Activated CD8-positive, alpha-beta T cell treated with anti-CD3 and anti-CD28 coated beads for 36 hours (primary cell): ENCODE measurements around the gene WNT11. TPM values are rescaled to one million over a fixed set of nuclear protein-coding genes. Genes with fewer than 3 reads are reported as not detected.

Experiments
- ATAC-seq: fragments of 200-7000 bp; cut with Tn5 transposase; one replicate; pipeline ENCODE4 v1.10.0; 2021; ENCODE audit warnings: mild to moderate bottlenecking, moderate library complexity
- CTCF ChIA-PET: fragments of 350-600 bp; sonication (Branson Sonifier 250); formaldehyde crosslinking; loops from one replicate; lab custom pipeline; 2021; ENCODE audit warnings: antibody characterized with exemption; lab: Charles Lee
- POLR2A ChIA-PET: fragments of 350-600 bp; sonication (Branson Sonifier 250); formaldehyde crosslinking; loops from one replicate; lab custom pipeline; 2021; ENCODE audit warnings: antibody characterized with exemption; lab: Charles Lee
- DNase-seq: peaks from one replicate; pipeline ENCODE4 v3.0.0-alpha.2; 2020
- H3K27ac Mint-ChIP-seq: one replicate; pipeline ENCODE4 v1.8.0; 2021; ENCODE audit warnings: mild to moderate bottlenecking, mixed read lengths
- H3K27me3 Mint-ChIP-seq: one replicate; pipeline ENCODE4 v1.8.0; 2021; ENCODE audit warnings: mixed read lengths
- H3K36me3 Mint-ChIP-seq: one replicate; pipeline ENCODE4 v1.8.0; 2021; ENCODE audit warnings: low read depth, mixed read lengths
- H3K4me1 Mint-ChIP-seq: one replicate; pipeline ENCODE4 v1.8.0; 2021; ENCODE audit warnings: low read depth, mixed read lengths
- H3K4me3 Mint-ChIP-seq: one replicate; pipeline ENCODE4 v1.8.0; 2021; ENCODE audit warnings: mild to moderate bottlenecking, moderate library complexity, mixed read lengths
- H3K9me3 Mint-ChIP-seq: one replicate; pipeline ENCODE4 v1.8.0; 2021; ENCODE audit warnings: mixed read lengths
- intact Hi-C: fragments of 100-400 bp; cut with micrococcal nuclease; formaldehyde crosslinking; loops from one replicate; pipeline ENCODE4 v1.10.0; 2022
- total RNA-seq, 2 experiments: library from RNA; stranded (reverse); gene quantifications; one replicate each; pipeline ENCODE4 v1.2.3, GENCODE V29; 2021
- TF ChIP-seq, protein P1 (sequence below): fragments of 200-600 bp; IDR thresholded peaks from one replicate; pipeline ENCODE4 v1.8.0; 2022; ENCODE audit warnings: antibody characterized with exemption, mild to moderate bottlenecking

WNT11 gene
- total RNA-seq, 2 experiments from 2014 or later: 0.32 to 0.43 TPM

- no peak for DNase-seq
- no peaks in the 10 kb centered on the region for H3K4me1 Mint-ChIP-seq
- no peak overlapping the region for H3K27ac Mint-ChIP-seq
- H3K9me3 Mint-ChIP-seq: no peaks in the 10 kb centered on the region
- no peak overlapping the region for H3K4me3 Mint-ChIP-seq
- H3K27me3 Mint-ChIP-seq: no peaks in the 10 kb centered on the region
- H3K36me3 Mint-ChIP-seq: no peaks in the 10 kb centered on the region
- ChIA-PET POLR2A (interaction anchor here (0.6 to 1.5 kb wide), 2 partner anchors 15 to 416 kb away, joined by 4 read pairs; no protein-coding TSS in a partner anchor), CTCF (interaction anchor here (1.9 kb wide), 1 partner anchor 17 kb away, joined by 15 read pairs; no protein-coding TSS in a partner anchor)
- intact Hi-C loops: no loop called here
- TF ChIP-seq, protein P1, sequence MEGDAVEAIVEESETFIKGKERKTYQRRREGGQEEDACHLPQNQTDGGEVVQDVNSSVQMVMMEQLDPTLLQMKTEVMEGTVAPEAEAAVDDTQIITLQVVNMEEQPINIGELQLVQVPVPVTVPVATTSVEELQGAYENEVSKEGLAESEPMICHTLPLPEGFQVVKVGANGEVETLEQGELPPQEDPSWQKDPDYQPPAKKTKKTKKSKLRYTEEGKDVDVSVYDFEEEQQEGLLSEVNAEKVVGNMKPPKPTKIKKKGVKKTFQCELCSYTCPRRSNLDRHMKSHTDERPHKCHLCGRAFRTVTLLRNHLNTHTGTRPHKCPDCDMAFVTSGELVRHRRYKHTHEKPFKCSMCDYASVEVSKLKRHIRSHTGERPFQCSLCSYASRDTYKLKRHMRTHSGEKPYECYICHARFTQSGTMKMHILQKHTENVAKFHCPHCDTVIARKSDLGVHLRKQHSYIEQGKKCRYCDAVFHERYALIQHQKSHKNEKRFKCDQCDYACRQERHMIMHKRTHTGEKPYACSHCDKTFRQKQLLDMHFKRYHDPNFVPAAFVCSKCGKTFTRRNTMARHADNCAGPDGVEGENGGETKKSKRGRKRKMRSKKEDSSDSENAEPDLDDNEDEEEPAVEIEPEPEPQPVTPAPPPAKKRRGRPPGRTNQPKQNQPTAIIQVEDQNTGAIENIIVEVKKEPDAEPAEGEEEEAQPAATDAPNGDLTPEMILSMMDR: no peak
- no peak for ATAC-seq
Measured at GRCh38 chr11:76225122-76225611, 18.9 kb upstream of the WNT11 start.

DNA sequence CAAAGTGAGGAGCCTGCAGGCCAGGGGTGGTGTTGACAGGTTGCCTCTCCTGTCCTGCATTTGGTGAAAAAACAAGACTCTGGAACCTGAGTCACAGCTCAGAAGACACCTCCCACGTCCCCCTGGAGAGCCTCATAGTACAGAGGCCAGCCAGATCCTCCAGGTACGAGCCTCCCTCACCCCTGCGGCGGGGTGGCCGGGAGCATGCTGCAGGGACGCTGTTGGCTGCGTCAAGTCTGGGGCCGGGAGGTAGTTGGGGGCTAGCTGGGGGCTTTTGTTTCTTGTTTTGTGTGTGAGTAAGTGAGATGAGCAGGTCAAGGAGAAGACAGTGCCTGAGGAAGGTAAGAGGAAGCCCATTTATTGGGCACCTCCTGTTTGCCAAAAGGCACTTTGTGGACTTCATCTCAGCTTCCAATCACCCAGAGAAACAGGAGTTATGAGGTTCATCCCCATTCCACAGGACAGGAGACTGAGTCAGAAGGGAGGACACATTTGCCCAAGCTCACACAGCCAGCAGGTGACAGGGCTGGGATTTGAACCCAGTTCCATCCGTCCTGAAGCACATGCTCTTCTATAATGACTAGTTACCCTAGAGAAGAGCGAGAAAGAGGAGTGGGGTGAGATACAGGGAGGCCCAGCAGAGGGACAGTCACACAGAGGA lies 18.3 kb upstream of the WNT11 start:
- ChIA-PET CTCF (interaction anchor here (1.7 to 1.9 kb wide), 2 partner anchors 16 to 94 kb away, joined by 5 to 15 read pairs; no protein-coding TSS in a partner anchor), POLR2A (interaction anchor here (0.6 to 1.5 kb wide), 3 partner anchors 10 to 417 kb away, joined by 4 read pairs; no protein-coding TSS in a partner anchor)
- Mint-ChIP-seq H3K4me1 (no peaks in the 10 kb centered on the region), H3K27ac (no peak overlapping the region), H3K4me3 (no peak overlapping the region), H3K36me3 (no peaks in the 10 kb centered on the region), H3K9me3 (no peaks in the 10 kb centered on the region), H3K27me3 (no peaks in the 10 kb centered on the region)
- TF ChIP-seq, protein P1: no peak
- ATAC-seq: no peak
- DNase-seq: no peak
- intact Hi-C loops: no loop called here

DNA sequence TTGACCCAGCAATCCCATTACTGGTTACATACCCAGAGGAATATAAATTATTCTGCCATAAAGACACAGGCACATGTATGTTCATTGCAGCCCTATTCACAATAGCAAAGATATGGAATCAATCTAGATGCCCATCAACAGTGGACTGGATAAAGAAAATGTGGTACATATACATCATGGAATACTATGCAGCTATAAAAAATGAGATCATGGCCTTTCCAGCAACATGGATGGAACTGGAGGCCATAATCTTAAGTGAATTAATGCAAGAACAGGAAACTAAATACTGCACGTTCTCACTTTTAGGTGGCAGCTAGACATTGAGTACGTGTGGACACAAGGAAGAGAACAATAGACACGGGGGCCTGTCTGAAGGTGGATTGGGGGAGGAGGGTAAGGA lies 15.1 kb upstream of the WNT11 start:
- no peak overlapping the region for H3K27ac Mint-ChIP-seq
- no peak for DNase-seq
- no peaks in the 10 kb centered on the region for H3K27me3 Mint-ChIP-seq
- ATAC-seq: no peak
- intact Hi-C loops: no loop called here
- H3K4me1 Mint-ChIP-seq: no peaks in the 10 kb centered on the region
- TF ChIP-seq, protein P1: no peak
- no peaks in the 10 kb centered on the region for H3K36me3 Mint-ChIP-seq
- no peak overlapping the region for H3K4me3 Mint-ChIP-seq
- H3K9me3 Mint-ChIP-seq: no peaks in the 10 kb centered on the region
- ChIA-PET POLR2A (no interaction called here), CTCF (interaction anchor here (7.0 kb wide), 1 partner anchor 13 kb away, joined by 54 read pairs; no protein-coding TSS in a partner anchor)

DNA sequence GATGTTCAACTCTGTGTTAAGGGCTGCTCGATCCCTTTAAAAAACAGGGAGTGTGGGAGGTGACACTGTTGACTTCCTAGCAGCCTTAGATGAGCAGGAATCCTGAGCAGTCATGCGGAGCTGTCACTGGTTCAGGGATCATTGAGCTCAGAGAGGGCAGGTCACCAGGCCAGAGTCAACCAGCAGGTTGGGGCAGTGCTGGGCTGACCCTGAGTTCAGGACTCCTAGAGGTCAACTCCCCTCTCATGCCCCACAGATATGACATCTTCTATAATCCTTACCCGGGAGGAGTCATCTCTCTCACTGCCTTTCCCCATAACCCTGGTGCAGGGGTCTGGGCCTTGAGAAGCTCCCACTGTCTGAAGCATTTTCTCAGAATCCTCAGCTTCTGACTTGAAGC lies 12.9 kb upstream of the WNT11 start:
- no peak overlapping the region for H3K27ac Mint-ChIP-seq
- intact Hi-C loops: no loop called here
- ATAC-seq: no peak

More for the DNA sequence above, 12.9 kb upstream of the WNT11 start:
- Mint-ChIP-seq H3K9me3 (no peaks in the 10 kb centered on the region), H3K27me3 (no peaks in the 10 kb centered on the region), H3K4me1 (no peaks in the 10 kb centered on the region), H3K4me3 (no peak overlapping the region), H3K36me3 (no peaks in the 10 kb centered on the region)
- CTCF ChIA-PET: interaction anchor here (1.3 to 7.0 kb wide), 2 partner anchors 11 to 100 kb away, joined by 4 to 54 read pairs; no protein-coding TSS in a partner anchor
- POLR2A ChIA-PET: interaction anchor here (1.0 kb wide), 1 partner anchor 9 kb away, joined by 3 read pairs; no protein-coding TSS in a partner anchor
- no peak for DNase-seq
- TF ChIP-seq, protein P1: no peak
